ENCODE measurements around the gene MUC5AC. TPM values are rescaled to one million over a fixed set of nuclear protein-coding genes. Genes with fewer than 3 reads are reported as not detected.
"Not testable (repeated sequence)": the region's sequence is repeated elsewhere in the genome, so short reads cannot be mapped to it uniquely, and the experiment has no call there.

MUC5AC gene
- total RNA-seq, 2 experiments from 2014 or later = not detected

DNA sequence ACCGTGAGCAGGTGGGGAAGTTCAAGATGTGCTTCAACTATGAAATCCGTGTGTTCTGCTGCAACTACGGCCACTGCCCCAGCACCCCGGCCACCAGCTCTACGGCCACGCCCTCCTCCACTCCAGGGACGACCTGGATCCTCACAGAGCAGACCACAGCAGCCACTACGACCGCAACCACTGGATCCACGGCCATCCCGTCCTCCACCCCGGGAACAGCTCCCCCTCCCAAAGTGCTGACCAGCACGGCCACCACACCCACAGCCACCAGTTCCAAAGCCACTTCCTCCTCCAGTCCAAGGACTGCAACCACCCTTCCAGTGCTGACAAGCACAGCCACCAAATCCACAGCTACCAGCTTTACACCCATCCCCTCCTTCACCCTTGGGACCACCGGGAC lies 88.0 kb downstream of the MUC5AC start:
- H3K27ac Mint-ChIP-seq; H3K4me3 Mint-ChIP-seq; H3K9me3 Mint-ChIP-seq; DNase-seq; H3K4me1 Mint-ChIP-seq; H3K36me3 Mint-ChIP-seq (ENCODE audit: low read depth); H3K27me3 Mint-ChIP-seq; POLR2A ChIA-PET: not testable (repeated sequence)
- CTCF ChIA-PET = interaction anchor here (0.6 kb wide), 1 partner anchor 113 kb away, joined by 3 read pairs; no protein-coding TSS in a partner anchor

DNA sequence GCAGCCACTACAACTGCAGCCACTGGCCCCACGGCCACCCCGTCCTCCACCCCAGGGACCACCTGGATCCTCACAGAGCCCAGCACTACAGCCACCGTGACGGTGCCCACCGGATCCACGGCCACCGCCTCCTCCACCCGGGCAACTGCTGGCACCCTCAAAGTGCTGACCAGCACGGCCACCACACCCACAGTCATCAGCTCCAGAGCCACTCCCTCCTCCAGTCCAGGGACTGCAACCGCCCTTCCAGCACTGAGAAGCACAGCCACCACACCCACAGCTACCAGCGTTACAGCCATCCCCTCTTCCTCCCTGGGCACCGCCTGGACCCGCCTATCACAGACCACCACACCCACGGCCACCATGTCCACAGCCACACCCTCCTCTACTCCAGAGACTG lies 88.5 kb downstream of the MUC5AC start:
- H3K9me3 Mint-ChIP-seq; H3K27me3 Mint-ChIP-seq; H3K4me3 Mint-ChIP-seq; DNase-seq; POLR2A ChIA-PET; H3K4me1 Mint-ChIP-seq; H3K27ac Mint-ChIP-seq; H3K36me3 Mint-ChIP-seq (ENCODE audit: low read depth): not testable (repeated sequence)
- CTCF ChIA-PET = interaction anchor here (0.6 kb wide), 1 partner anchor 113 kb away, joined by 3 read pairs; no protein-coding TSS in a partner anchor

DNA sequence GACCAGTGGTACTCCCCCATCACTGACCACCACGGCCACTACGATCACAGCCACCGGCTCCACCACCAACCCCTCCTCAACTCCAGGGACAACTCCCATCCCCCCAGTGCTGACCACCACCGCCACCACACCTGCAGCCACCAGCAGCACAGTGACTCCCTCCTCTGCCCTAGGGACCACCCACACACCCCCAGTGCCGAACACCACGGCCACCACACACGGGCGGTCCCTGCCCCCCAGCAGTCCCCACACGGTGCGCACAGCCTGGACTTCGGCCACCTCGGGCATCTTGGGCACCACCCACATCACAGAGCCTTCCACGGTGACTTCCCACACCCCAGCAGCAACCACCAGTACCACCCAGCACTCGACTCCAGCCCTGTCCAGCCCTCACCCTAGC lies 89.3 kb downstream of the MUC5AC start:
- H3K4me1 Mint-ChIP-seq; H3K36me3 Mint-ChIP-seq (ENCODE audit: low read depth); H3K27ac Mint-ChIP-seq; H3K4me3 Mint-ChIP-seq; CTCF ChIA-PET; DNase-seq; POLR2A ChIA-PET; H3K27me3 Mint-ChIP-seq: not testable (repeated sequence)
- peaks cover 10% of the 10 kb centered on the region for H3K9me3 Mint-ChIP-seq

- POLR2A ChIA-PET; CTCF ChIA-PET; H3K4me1 Mint-ChIP-seq; H3K4me3 Mint-ChIP-seq; DNase-seq; H3K36me3 Mint-ChIP-seq (ENCODE audit: low read depth); H3K27ac Mint-ChIP-seq; H3K27me3 Mint-ChIP-seq: not testable (repeated sequence)
- peaks cover 13% of the 10 kb centered on the region for H3K9me3 Mint-ChIP-seq
Observed at GRCh38 chr11:1248951-1249350, 91.2 kb downstream of the MUC5AC start.

- H3K4me3 Mint-ChIP-seq; CTCF ChIA-PET; DNase-seq; H3K36me3 Mint-ChIP-seq (ENCODE audit: low read depth); POLR2A ChIA-PET; H3K27me3 Mint-ChIP-seq; H3K4me1 Mint-ChIP-seq; H3K27ac Mint-ChIP-seq: not testable (repeated sequence)
- peaks cover 13% of the 10 kb centered on the region for H3K9me3 Mint-ChIP-seq
Observed at GRCh38 chr11:1250411-1250810, 92.7 kb downstream of the MUC5AC start.

Other genes with a start within 250 kb of the MUC5AC start
- gene CHID1, start 247.1 kb upstream of the MUC5AC start, total RNA-seq = 10 to 100 TPM; 42.6 to 45.5 TPM
- gene AP2A2, start 232.1 kb upstream of the MUC5AC start, total RNA-seq = 10 to 100 TPM; 60.1 to 66.7 TPM
- not detected for gene MUC6, start 121.2 kb upstream of the MUC5AC start, total RNA-seq
- not detected for gene MUC2, start 83.1 kb upstream of the MUC5AC start, total RNA-seq
- gene MUC5B, start 65.1 kb downstream of the MUC5AC start, total RNA-seq = not detected
- 10 to 100 TPM; 35.3 to 35.6 TPM for gene TOLLIP, start 151.7 kb downstream of the MUC5AC start, total RNA-seq
- not detected for gene BRSK2, start 232.0 kb downstream of the MUC5AC start, total RNA-seq